Endodermal cell (in vitro differentiated cells): ENCODE data around the gene MSLN. TPM values are rescaled to one million over a fixed set of nuclear protein-coding genes. Genes with fewer than 3 reads are reported as not detected.

Source experiments
- DNase-seq: peaks from one replicate; pipeline ENCODE4 v3.0.0-alpha.2; 2017
- H3K27ac ChIP-seq: 2 replicates; pipeline ENCODE4 v1.5.1; 2013; ENCODE audit warnings: mild to moderate bottlenecking, low read depth, low read length, moderate library complexity
- H3K27me3 ChIP-seq: 2 replicates; pipeline ENCODE4 v1.6.1; 2013; ENCODE audit warnings: mild to moderate bottlenecking, low read length, moderate library complexity; ENCODE audit not compliant: insufficient read depth, control insufficient read depth, poor library complexity, severe bottlenecking
- H3K36me3 ChIP-seq: 2 replicates; pipeline ENCODE4 v1.7.0; 2013; ENCODE audit warnings: mild to moderate bottlenecking, low read length, moderate library complexity; ENCODE audit not compliant: control insufficient read depth, insufficient read depth
- H3K4me1 ChIP-seq: one replicate; pipeline ENCODE4 v1.7.0; 2013; ENCODE audit warnings: low read length; ENCODE audit not compliant: control insufficient read depth, insufficient read depth
- H3K4me3 ChIP-seq: 2 replicates; pipeline ENCODE4 v1.5.1; 2013; ENCODE audit warnings: mild to moderate bottlenecking, low read length, moderate library complexity
- H3K9ac ChIP-seq: 2 replicates; pipeline ENCODE4 v1.6.1; 2013; ENCODE audit warnings: mild to moderate bottlenecking, low read length, moderate library complexity; ENCODE audit not compliant: poor library complexity, severe bottlenecking; ENCODE audit errors: extremely low read depth
- H3K9me3 ChIP-seq: 2 replicates; pipeline ENCODE4 v1.6.1; 2013; ENCODE audit warnings: mild to moderate bottlenecking, low read length, moderate library complexity; ENCODE audit not compliant: control insufficient read depth
- H3K27ac Mint-ChIP-seq: 2 replicates; pipeline ENCODE4 v1.8.0; 2020; ENCODE audit warnings: mixed read lengths
- H3K27me3 Mint-ChIP-seq: 2 replicates; pipeline ENCODE4 v1.8.0; 2021; ENCODE audit warnings: mild to moderate bottlenecking, mixed read lengths; ENCODE audit not compliant: insufficient read depth
- H3K36me3 Mint-ChIP-seq: 2 replicates; pipeline ENCODE4 v1.8.0; 2020; ENCODE audit warnings: low read depth, mixed read lengths
- H3K4me1 Mint-ChIP-seq: 2 replicates; pipeline ENCODE4 v1.8.0; 2020; ENCODE audit warnings: mixed read lengths
- H3K4me3 Mint-ChIP-seq: 2 replicates; pipeline ENCODE4 v1.8.0; 2020; ENCODE audit warnings: mild to moderate bottlenecking, moderate library complexity, mixed read lengths
- H3K9me3 Mint-ChIP-seq: 2 replicates; pipeline ENCODE4 v1.8.0; 2020; ENCODE audit warnings: mild to moderate bottlenecking, mixed read lengths
- CTCF ChIP-seq: fragments of 200-600 bp; sonication (generic); conservative IDR thresholded peaks from 2 replicates; pipeline ENCODE4 v1.5.0; 2021; ENCODE audit warnings: antibody characterized with exemption, mild to moderate bottlenecking
- WGBS, 2 experiments: methylation state at CpG; one replicate each; pipeline versions ENCODE4 v1.1.5 to v1.1.7; 2013; ENCODE audit warnings: missing lambda C conversion rate in 2 of 2, mixed read lengths in 1 of 2; ENCODE audit not compliant: insufficient coverage in 1 of 2, insufficient read length in 1 of 2; 5-methylcytosine and 5-hydroxymethylcytosine counted together
- total RNA-seq, 2 donors: library from RNA; stranded (reverse); fragmentation: NEBNext Ultra II Directional in 1 of 2; extraction: Animal tissue kit (Norgen Biotek cat#: 25700) in 1 of 2; gene quantifications; 2 replicates in 1 of 2; 3 replicates in 1 of 2; pipeline ENCODE4 v1.2.1, GENCODE V29; 2021

MSLN gene
- total RNA-seq, 2 donors from 2014 or later, result 0.42 to 0.86 TPM

GRCh38 chr16:767743-768235 lies 7.3 kb downstream of the MSLN start:
- Histone ChIP-seq H3K27ac (no peak overlapping the region), H3K27me3 (no peaks in the 10 kb centered on the region), H3K4me1 (no peaks in the 10 kb centered on the region), H3K9me3 (no peaks in the 10 kb centered on the region), H3K36me3 (no peaks in the 10 kb centered on the region), H3K4me3 (no peak overlapping the region), H3K9ac (no peak overlapping the region)
- WGBS, 2 experiments, result 83 to 87% methylated on average over 4 to 5 of the region's 38 CpGs
- no peaks in the 10 kb centered on the region for H3K36me3 Mint-ChIP-seq
- H3K4me1 Mint-ChIP-seq, result no peaks in the 10 kb centered on the region
- no peaks in the 10 kb centered on the region for H3K27me3 Mint-ChIP-seq
- no peaks in the 10 kb centered on the region for H3K9me3 Mint-ChIP-seq
- H3K4me3 Mint-ChIP-seq, result no peak overlapping the region
- TF ChIP-seq CTCF, result no peak
- no peak for DNase-seq
- no peak overlapping the region for H3K27ac Mint-ChIP-seq

- no peak for DNase-seq
- Mint-ChIP-seq H3K4me1 (no peaks in the 10 kb centered on the region), H3K27ac (no peak overlapping the region)
Observed at GRCh38 chr16:768428-768827, 7.9 kb downstream of the MSLN start.

GRCh38 chr16:769184-769784 lies 8.8 kb downstream of the MSLN start:
- no peak overlapping the region for H3K27ac ChIP-seq
- DNase-seq, result no peak
- Mint-ChIP-seq H3K4me1 (no peaks in the 10 kb centered on the region), H3K4me3 (no peak overlapping the region), H3K27me3 (no peaks in the 10 kb centered on the region), H3K36me3 (no peaks in the 10 kb centered on the region), H3K9me3 (no peaks in the 10 kb centered on the region), H3K27ac (no peak overlapping the region)
- no peak overlapping the region for H3K9ac ChIP-seq
- no peaks in the 10 kb centered on the region for H3K27me3 ChIP-seq
- H3K4me3 ChIP-seq, result no peak overlapping the region
- no peak for TF ChIP-seq CTCF
- H3K9me3 ChIP-seq, result no peaks in the 10 kb centered on the region
- WGBS, 2 experiments, result 90 to 100% methylated on average over 1 to 15 of the region's 20 CpGs
- H3K36me3 ChIP-seq, result no peaks in the 10 kb centered on the region
- H3K4me1 ChIP-seq, result no peaks in the 10 kb centered on the region

More at GRCh38 chr16:768428-768827, 7.9 kb downstream of the MSLN start:
- Histone ChIP-seq H3K27ac (no peak overlapping the region), H3K4me1 (no peaks in the 10 kb centered on the region), H3K27me3 (no peaks in the 10 kb centered on the region), H3K9me3 (no peaks in the 10 kb centered on the region), H3K9ac (no peak overlapping the region), H3K4me3 (no peak overlapping the region), H3K36me3 (no peaks in the 10 kb centered on the region)
- TF ChIP-seq CTCF, result no peak
- Mint-ChIP-seq H3K27me3 (no peaks in the 10 kb centered on the region), H3K36me3 (no peaks in the 10 kb centered on the region), H3K9me3 (no peaks in the 10 kb centered on the region), H3K4me3 (no peak overlapping the region)
- 91 to 96% methylated on average over 20 to 21 of the region's 21 CpGs for WGBS, 2 experiments
